Upper lobe of left lung (tissue), 6 donors: ENCODE results near the gene ANKRD13A. TPM values are rescaled to one million over a fixed set of nuclear protein-coding genes. Genes with fewer than 3 reads are reported as not detected.

Experiments
- ATAC-seq, 2 donors: fragments of 200-7000 bp; cut with Tn5 transposase; one replicate each; pipeline ENCODE4 v1.9.1; 2022; ENCODE audit warnings: mild to moderate bottlenecking in 2 of 2, moderate library complexity in 2 of 2; ENCODE audit not compliant: low FRiP score in 2 of 2
- DNase-seq, 2 donors: peaks; one replicate each; pipeline ENCODE4 v3.0.0-alpha.2; 2019 to 2020
- H3K27ac ChIP-seq, 4 donors: fragments of 200-600 bp; sonication (generic); one replicate each; pipeline ENCODE4 v1.5.1; 2016 to 2019
- H3K27me3 ChIP-seq, 4 donors: fragments of 200-600 bp; sonication (generic); one replicate each; pipeline ENCODE4 v1.5.1; 2017 to 2019
- H3K36me3 ChIP-seq, 4 donors: fragments of 200-600 bp; sonication (generic); one replicate each; pipeline ENCODE4 v1.5.1; 2016 to 2019
- H3K4me1 ChIP-seq, 4 donors: fragments of 200-600 bp; sonication (generic); one replicate each; pipeline ENCODE4 v1.5.1; 2018 to 2019
- H3K4me3 ChIP-seq, 4 donors: fragments of 200-600 bp; sonication (generic); one replicate each; pipeline ENCODE4 v1.5.1; 2017 to 2019; ENCODE audit warnings: mild to moderate bottlenecking in 2 of 4, moderate library complexity in 1 of 4
- H3K9me3 ChIP-seq, 4 donors: fragments of 200-600 bp; sonication (generic); one replicate each; pipeline ENCODE4 v1.5.1; 2018 to 2019
- CTCF ChIP-seq, 6 experiments: fragments of 450-650 bp in 4 of 6; fragments of 200-600 bp in 2 of 6; sonication (generic) in 2 of 6; IDR thresholded peaks; one replicate each; pipeline ENCODE4 v1.5.1; 2016 to 2019; ENCODE audit warnings: antibody characterized with exemption in 6 of 6
- EP300 ChIP-seq, 4 donors: sonication (generic); formaldehyde crosslinking; IDR thresholded peaks; one replicate each; pipeline ENCODE4 v1.5.1; 2017; ENCODE audit warnings: antibody characterized with exemption in 4 of 4, control low read depth in 2 of 4
- POLR2A ChIP-seq, 4 donors: fragments of 450-650 bp; IDR thresholded peaks; one replicate each; pipeline ENCODE4 v1.5.1; 2016 to 2017; ENCODE audit warnings: antibody characterized with exemption in 4 of 4, mild to moderate bottlenecking in 2 of 4
- POLR2AphosphoS5 ChIP-seq, 2 donors: sonication (generic); formaldehyde crosslinking; IDR thresholded peaks; one replicate each; pipeline ENCODE4 v1.5.1; 2017; ENCODE audit warnings: antibody characterized with exemption in 2 of 2
- WGBS, 2 donors: methylation state at CpG; one replicate each; pipeline ENCODE4 v1.1.5; 2017 to 2018; 5-methylcytosine and 5-hydroxymethylcytosine counted together
- total RNA-seq, 6 donors: library from RNA; depleted of rRNA in 4 of 6; stranded (reverse); fragments of >200 nt in 4 of 6; gene quantifications; one replicate each; pipeline versions ENCODE4 v1.1.0 to v1.2.1, GENCODE V29; 2016 to 2021
- donor health status: DM: no; HTN: no; CAD: no; lungs with moderate emphysema.
- donor health status: DM: no; HTN: yes; CAD: no; lungs with severe emphysema.

The ANKRD13A gene
- total RNA-seq, 6 donors from 2014 or later, result 58.9 to 166 (median 74.6) TPM

DNA sequence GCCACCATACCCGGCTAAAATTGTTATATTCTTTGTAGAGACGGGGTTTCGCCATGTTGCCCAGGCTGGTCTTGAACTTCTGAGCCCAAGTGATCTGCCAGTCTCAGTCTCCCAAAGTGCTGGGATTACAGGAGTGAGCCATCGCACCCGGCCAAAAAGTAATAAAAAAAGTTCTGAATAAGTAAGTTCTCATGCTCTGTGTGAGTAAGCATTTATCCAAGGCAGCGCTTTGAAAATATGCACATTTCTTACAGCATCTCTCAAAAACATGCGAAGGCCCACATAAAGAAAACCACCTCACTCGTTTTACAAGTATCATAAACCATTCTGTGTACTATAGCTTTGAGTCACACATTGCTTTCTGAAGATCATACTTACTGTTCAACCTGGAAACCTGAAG lies 11.6 kb upstream of the ANKRD13A start:
- Histone ChIP-seq H3K4me1 (peaks cover 0 to 9% (median 5%) of the 10 kb centered on the region in 4 donors), H3K36me3 (peaks cover 30 to 87% (median 61%) of the 10 kb centered on the region in 4 donors), H3K4me3 (no peak overlapping the region), H3K9me3 (no peaks in the 10 kb centered on the region), H3K27ac (no peak overlapping the region), H3K27me3 (no peaks in the 10 kb centered on the region)
- TF ChIP-seq CTCF (IDR thresholded peaks at IDR 0.05), result no peak
- no peak for TF ChIP-seq POLR2A (IDR thresholded peaks at IDR 0.05)
- TF ChIP-seq EP300 (IDR thresholded peaks at IDR 0.05), result no peak
- no peak for TF ChIP-seq POLR2AphosphoS5 (IDR thresholded peaks at IDR 0.05)
- ATAC-seq (no peak), DNase-seq (no peak)
- WGBS, 2 donors, result 95 to 96% methylated on average over 8 of the region's 8 CpGs

GRCh38 chr12:109988274-109988673 lies 11.0 kb upstream of the ANKRD13A start:
- no peak overlapping the region for H3K27ac ChIP-seq
- H3K36me3 ChIP-seq, result peaks cover 30 to 81% (median 56%) of the 10 kb centered on the region in 4 donors
- 86 to 87% methylated on average over 10 of the region's 10 CpGs for WGBS, 2 donors
- TF ChIP-seq POLR2A (IDR thresholded peaks at IDR 0.05), result no peak
- TF ChIP-seq POLR2AphosphoS5 (IDR thresholded peaks at IDR 0.05), result no peak
- TF ChIP-seq CTCF (IDR thresholded peaks at IDR 0.05), result no peak
- no peak overlapping the region for H3K4me3 ChIP-seq
- no peak for DNase-seq
- ATAC-seq, result no peak
- H3K9me3 ChIP-seq, result no peaks in the 10 kb centered on the region
- H3K27me3 ChIP-seq, result no peaks in the 10 kb centered on the region
- peaks cover 0 to 16% (median 4%) of the 10 kb centered on the region in 4 donors for H3K4me1 ChIP-seq

GRCh38 chr12:109988903-109989302 lies 10.3 kb upstream of the ANKRD13A start:
- H3K36me3 ChIP-seq, result peaks cover 30 to 74% (median 50%) of the 10 kb centered on the region in 4 donors
- no peak for DNase-seq
- ATAC-seq, result no peak

DNA sequence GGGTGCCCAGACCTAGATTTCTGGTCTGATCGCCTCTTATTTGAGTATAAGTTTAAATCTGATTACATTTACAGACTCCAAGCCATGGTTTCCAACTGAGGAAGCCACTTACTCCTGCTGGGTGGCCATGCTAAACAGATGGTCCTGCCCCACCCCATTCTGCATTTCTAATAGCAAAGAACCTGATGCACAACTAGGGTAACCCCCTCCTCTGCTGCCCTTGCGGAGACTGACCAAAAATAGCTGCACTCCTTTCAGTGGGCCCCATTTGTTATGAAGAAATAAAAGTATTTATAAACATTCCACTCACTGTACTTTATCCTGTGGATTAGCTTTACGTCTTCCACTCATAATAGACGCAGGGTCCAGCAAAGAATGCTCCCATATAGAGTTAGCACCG lies 9.8 kb upstream of the ANKRD13A start:
- no peak for DNase-seq
- Histone ChIP-seq H3K36me3 (peaks cover 28 to 71% (median 48%) of the 10 kb centered on the region in 4 donors), H3K4me1 (peaks cover 6 to 24% (median 10%) of the 10 kb centered on the region in 4 donors), H3K27me3 (no peaks in the 10 kb centered on the region), H3K27ac (no peak overlapping the region), H3K9me3 (no peaks in the 10 kb centered on the region), H3K4me3 (no peak overlapping the region)
- ATAC-seq, result no peak
- WGBS, 2 donors, result 75 to 76% methylated on average over 5 of the region's 5 CpGs
- TF ChIP-seq POLR2A (IDR thresholded peaks at IDR 0.05) (no peak), CTCF (IDR thresholded peaks at IDR 0.05) (no peak), EP300 (IDR thresholded peaks at IDR 0.05) (no peak), POLR2AphosphoS5 (IDR thresholded peaks at IDR 0.05) (no peak)

More at GRCh38 chr12:109988903-109989302, 10.3 kb upstream of the ANKRD13A start:
- Histone ChIP-seq H3K4me3 (no peak overlapping the region), H3K4me1 (peaks cover 5 to 22% (median 6%) of the 10 kb centered on the region in 4 donors), H3K27me3 (no peaks in the 10 kb centered on the region), H3K9me3 (no peaks in the 10 kb centered on the region), H3K27ac (no peak overlapping the region)
- 73 to 88% methylated on average over 8 of the region's 8 CpGs for WGBS, 2 donors
- TF ChIP-seq EP300 (IDR thresholded peaks at IDR 0.05) (no peak), CTCF (IDR thresholded peaks at IDR 0.05) (no peak), POLR2A (IDR thresholded peaks at IDR 0.05) (no peak), POLR2AphosphoS5 (IDR thresholded peaks at IDR 0.05) (no peak)

DNA sequence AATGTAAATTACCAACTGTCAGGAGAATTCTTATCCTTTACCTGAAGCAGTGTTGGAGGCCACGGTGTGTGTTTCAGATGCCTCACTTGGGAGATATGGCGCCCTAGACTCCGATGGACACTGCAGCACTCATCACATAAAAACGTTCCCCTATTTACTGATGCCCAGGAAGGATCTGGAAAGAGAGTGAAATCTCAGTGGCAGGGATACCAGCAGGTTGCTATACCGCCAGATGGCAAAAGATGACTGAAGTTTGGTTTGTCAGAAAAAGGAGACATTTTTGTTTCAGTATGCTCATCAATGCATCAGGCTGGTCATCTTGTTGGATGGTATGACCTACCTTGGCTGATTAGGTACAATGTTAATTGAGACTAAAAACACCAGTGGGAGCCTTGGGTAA lies 7.6 kb upstream of the ANKRD13A start:
- 91 to 97% methylated on average over 5 of the region's 5 CpGs for WGBS, 2 donors
- Histone ChIP-seq H3K27ac (no peak overlapping the region), H3K4me3 (no peak overlapping the region), H3K4me1 (peaks cover 18 to 38% (median 21%) of the 10 kb centered on the region in 4 donors), H3K36me3 (peaks cover 19 to 50% (median 34%) of the 10 kb centered on the region in 4 donors), H3K9me3 (no peaks in the 10 kb centered on the region), H3K27me3 (no peaks in the 10 kb centered on the region)
- TF ChIP-seq POLR2A (IDR thresholded peaks at IDR 0.05) (no peak), EP300 (IDR thresholded peaks at IDR 0.05) (no peak), CTCF (IDR thresholded peaks at IDR 0.05) (no peak), POLR2AphosphoS5 (IDR thresholded peaks at IDR 0.05) (no peak)
- ATAC-seq (no peak), DNase-seq (no peak)
